ENCODE data around the gene GPR31.

GRCh38 chr6:167127785-167128531 lies 29.8 kb downstream of the GPR31 start:
- no peak for TF ChIP-seq CTCF (IDR thresholded peaks at IDR 0.05; ENCODE audit: insufficient read depth, low read depth, low read length)
- TF ChIP-seq EZH2 (IDR thresholded peaks at IDR 0.05; ENCODE audit: insufficient read depth, low read length) = no peak

Measured in astrocyte (in vitro differentiated cells and primary cell).